HG03460 (cell line): ENCODE data around the gene GABPB2.

Source experiments
- ATAC-seq: cut with Tn5 transposase; IDR thresholded peaks from one replicate; pipeline ENCODE4 v1.9.1; 2021; ENCODE audit not compliant: unreplicated experiment

The GABPB2 gene

DNA sequence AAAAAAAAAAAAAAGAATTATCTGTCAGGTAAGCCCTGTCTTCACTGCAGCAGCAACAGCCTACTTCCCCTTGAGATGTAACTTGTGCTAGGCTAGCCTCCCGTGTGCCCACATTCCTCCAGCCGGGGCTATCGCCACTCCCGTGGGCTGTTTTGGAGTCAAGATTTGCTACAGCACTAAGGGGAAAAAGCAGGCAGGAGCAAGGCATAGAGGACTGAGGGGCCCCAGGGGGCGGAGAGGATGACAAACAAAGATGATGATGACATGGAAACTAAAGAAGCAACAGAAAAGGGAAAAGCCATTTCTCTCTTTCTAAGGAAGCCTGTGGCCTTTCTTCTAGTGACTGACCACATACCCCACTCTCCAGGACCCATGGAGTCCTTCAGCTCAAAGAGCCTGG, 87.8 kb downstream of the GABPB2 start:
- no peak for ATAC-seq

DNA sequence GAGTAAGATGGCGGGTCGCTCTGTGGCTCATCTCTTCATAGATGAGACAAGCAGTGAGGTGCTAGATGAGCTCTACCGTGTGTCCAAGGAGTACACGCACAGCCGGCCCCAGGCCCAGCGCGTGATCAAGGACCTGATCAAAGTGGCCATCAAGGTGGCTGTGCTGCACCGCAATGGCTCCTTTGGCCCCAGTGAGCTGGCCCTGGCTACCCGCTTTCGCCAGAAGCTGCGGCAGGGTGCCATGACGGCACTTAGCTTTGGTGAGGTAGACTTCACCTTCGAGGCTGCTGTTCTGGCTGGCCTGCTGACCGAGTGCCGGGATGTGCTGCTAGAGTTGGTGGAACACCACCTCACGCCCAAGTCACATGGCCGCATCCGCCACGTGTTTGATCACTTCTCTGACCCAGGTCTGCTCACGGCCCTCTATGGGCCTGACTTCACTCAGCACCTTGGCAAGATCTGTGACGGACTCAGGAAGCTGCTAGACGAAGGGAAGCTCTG, 88.2 kb downstream of the GABPB2 start:
- ATAC-seq, result no peak

DNA sequence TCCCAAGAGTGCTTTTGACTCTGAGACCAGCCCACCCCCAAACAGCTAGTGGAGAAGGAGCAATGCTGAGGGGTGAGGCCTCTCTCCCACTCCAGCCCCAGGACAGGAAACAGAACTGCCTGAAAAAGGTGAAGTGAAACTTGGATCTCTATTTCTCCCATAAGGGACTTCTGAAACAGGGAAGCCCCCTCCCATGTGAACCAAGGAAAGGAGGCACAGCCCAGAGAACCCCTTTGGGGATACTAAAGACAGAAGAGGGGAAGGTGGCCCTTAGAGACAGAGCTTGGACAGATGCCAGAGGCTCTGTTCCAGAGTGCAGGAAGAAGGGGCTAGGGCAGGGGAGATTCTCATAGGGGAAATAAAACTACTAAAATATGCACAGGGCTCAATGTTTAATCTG, 88.8 kb downstream of the GABPB2 start:
- no peak for ATAC-seq

- no peak for ATAC-seq
Observed at GRCh38 chr1:151164732-151165280, 94.2 kb downstream of the GABPB2 start.

DNA sequence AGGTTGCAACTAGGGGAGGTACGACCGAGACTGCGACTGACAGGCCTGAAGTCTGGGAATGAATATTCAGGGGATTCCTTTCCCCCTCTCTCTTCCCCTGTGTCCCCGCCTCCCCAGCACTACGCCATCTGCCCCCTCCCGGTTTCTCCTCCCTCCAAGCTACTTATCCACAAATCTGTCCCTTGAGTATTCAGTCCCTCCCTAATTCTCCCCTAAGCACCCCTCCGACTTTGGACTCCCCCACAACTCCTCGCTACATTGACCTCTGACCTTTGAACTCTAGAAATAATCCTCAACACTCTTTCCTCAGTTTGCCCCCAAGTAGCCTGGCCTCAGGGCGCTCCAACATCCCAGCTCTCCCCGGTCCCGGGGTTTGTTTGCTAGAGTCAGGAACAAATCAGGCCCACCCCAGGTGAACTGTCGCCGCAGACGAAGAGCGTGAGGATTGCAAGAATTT, 94.7 kb downstream of the GABPB2 start:
- no peak for ATAC-seq

DNA sequence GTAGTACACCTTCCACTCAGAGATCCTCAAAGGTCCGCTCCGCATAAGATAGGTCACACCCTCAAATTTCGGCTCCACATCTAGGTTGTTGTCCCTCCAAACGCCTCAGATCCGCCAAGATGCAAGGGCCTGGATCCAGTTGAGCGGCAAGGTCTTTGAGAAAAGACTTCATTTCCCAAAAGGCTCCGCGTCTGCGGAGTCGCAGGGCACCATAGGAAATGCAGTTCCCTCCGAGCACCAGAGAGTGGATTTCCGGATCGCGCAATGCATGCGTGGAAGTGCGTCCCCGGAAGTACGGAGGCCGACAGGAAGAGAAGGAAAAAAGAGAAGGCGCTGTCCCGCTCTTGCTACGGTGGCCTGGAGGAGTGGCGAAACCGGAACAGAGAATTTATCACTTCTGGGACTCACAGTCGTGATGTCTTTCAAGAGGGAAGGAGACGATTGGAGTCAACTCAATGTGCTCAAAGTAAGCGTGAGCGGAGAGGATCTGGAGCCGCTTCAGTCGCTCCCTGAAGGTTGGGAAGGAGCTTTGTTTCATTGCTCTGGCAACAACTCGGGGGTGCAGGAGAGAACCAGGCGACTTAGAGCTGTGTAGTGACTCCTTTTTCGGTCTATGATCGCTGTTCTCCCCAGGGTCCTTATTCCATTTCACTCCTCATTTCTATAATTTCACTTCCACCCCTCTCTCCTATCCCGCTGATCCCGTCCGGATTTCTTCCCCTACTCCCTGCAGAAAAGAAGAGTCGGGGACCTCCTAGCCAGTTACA, 95.4 kb downstream of the GABPB2 start, which contains the start of the genes LYSMD1 and SCNM1:
Gene LYSMD1, minus strand, starts transcription at position 165 of the 767 bp plus-strand sequence. CDS start 644 bp downstream, outside the sequence.
Gene SCNM1, plus strand, starts transcription at position 407 of the 767 bp plus-strand sequence. Its CDS starts 9 bp downstream, at position 416.
- ATAC-seq, result peak; percentile 88

DNA sequence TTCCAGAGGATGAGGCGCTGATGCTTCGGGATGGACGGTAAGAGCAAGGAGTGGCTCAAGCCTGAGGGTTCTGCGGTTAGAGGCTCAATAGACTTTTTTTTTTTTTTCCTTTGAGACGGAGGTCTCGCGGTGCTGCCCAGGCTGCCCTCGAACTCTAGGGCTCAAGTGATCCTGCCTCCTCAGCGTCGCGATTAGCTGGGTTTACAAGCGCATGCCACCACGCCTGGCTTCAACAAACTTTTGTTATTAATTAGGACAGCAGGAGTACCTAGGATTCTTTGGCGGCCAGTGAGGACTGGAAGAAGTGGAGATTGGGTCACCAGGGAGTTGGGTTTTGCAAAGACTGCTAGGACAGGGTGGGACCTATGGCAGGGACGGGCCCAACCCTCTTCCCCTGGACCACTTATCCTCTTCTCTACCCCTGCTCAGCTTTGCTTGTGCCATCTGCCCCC, 96.0 kb downstream of the GABPB2 start:
- no peak for ATAC-seq

- no peak for ATAC-seq
Observed at GRCh38 chr1:151167116-151167515, 96.6 kb downstream of the GABPB2 start.

- ATAC-seq, result no peak
Observed at GRCh38 chr1:151171190-151171589, 100.6 kb downstream of the GABPB2 start.
